Right lobe of liver (tissue), 6 donors: ENCODE results near the gene SLC30A2. TPM values are rescaled to one million over a fixed set of nuclear protein-coding genes. Genes with fewer than 3 reads are reported as not detected.

Experiments
- ATAC-seq, 4 donors: fragments of 200-7000 bp; cut with Tn5 transposase; one replicate each; pipeline ENCODE4 v1.9.1; 2020; ENCODE audit warnings: mild to moderate bottlenecking in 4 of 4, moderate library complexity in 4 of 4
- DNase-seq, 3 donors: peaks; one replicate each; pipeline ENCODE4 v3.0.0-alpha.2; 2020
- H3K27ac ChIP-seq, 3 donors: fragments of 200-600 bp; one replicate each; pipeline ENCODE4 v1.8.0; 2022
- H3K27me3 ChIP-seq, 2 donors: fragments of 200-600 bp; one replicate each; pipeline ENCODE4 v1.8.0; 2022
- H3K36me3 ChIP-seq, 4 donors: fragments of 200-600 bp; sonication (generic) in 1 of 4; one replicate each; pipeline versions ENCODE4 v1.5.1 to v1.8.0; 2017 to 2022; ENCODE audit warnings: control low read depth in 1 of 4
- H3K4me1 ChIP-seq, 4 donors: fragments of 200-600 bp; sonication (generic) in 1 of 4; one replicate each; pipeline versions ENCODE4 v1.5.1 to v1.8.0; 2017 to 2022; ENCODE audit warnings: control low read depth in 1 of 4
- H3K4me3 ChIP-seq, 3 donors: fragments of 200-600 bp; one replicate each; pipeline ENCODE4 v1.8.0; 2022
- H3K9me3 ChIP-seq, 4 donors: fragments of 200-600 bp; sonication (generic) in 1 of 4; one replicate each; pipeline versions ENCODE4 v1.5.1 to v1.8.0; 2017 to 2022; ENCODE audit warnings: control low read depth in 1 of 4
- POLR2A ChIP-seq: fragments of 450-650 bp; IDR thresholded peaks from one replicate; pipeline ENCODE4 v1.6.1; 2017; ENCODE audit warnings: antibody characterized with exemption, mild to moderate bottlenecking
- WGBS: methylation state at CpG from one replicate; pipeline ENCODE4 v1.1.6; 2018; ENCODE audit warnings: low coverage, low lambda C conversion rate; ENCODE audit not compliant: insufficient coverage; ENCODE audit errors: missing lambda C conversion rate; 5-methylcytosine and 5-hydroxymethylcytosine counted together
- intact Hi-C, 2 donors: fragments of 100-400 bp; cut with DNase I; formaldehyde crosslinking; loops; one replicate each; pipeline versions ENCODE4 v1.11.2 to v1.14.1; 2022
- total RNA-seq, 6 experiments: library from RNA; depleted of rRNA in 2 of 6; stranded (reverse); fragments of >200 nt in 2 of 6; fragmentation: NEBNext Ultra II Directional in 3 of 6; extraction: Animal tissue kit (Norgen Biotek cat#: 25700) in 3 of 6; gene quantifications; one replicate each; pipeline versions ENCODE4 v1.1.0 to v1.2.4, GENCODE V29; 2016 to 2023
- TF ChIP-seq, protein P1 (sequence below), 4 donors: fragments of 200-600 bp in 3 of 4; fragments of 450-650 bp in 1 of 4; IDR thresholded peaks; one replicate each; pipeline versions ENCODE4 v1.5.1 to v1.8.0; 2016 to 2022; ENCODE audit warnings: antibody characterized with exemption in 4 of 4, mild to moderate bottlenecking in 2 of 4
- donor health status: DM: no; HTN: yes; CAD: no.
- donor health status: DM: no; HTN: no; CAD: no.
- donor health status: DM: no; HTN: no; CAD: no.
- donor health status: DM: no; HTN: yes; CAD: no.
- donor health status: DM: no; HTN: yes; CAD: no.

SLC30A2 gene
- total RNA-seq, 6 experiments from 2014 or later: 0.07 to 0.31 (median 0.22) TPM; not detected in 1

DNA sequence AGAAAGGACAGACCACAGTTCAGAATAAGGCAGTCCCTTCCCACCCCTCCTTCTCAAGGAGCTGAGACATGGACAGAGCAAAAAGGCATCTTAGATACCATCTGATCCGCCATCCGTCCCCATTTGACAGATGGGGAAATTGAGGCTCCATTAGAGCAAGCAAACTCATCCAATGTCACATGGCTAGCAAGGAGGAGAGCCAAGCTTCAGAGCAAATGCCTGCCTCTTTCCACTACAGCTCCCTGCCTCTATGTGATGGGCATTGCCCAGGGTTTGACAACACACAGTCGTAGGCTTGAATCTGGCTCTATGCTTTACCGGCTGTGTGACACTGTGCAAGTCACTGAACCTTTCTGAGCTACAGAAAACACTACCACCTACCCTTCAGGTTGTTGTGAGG is 3.9 kb downstream of the SLC30A2 start:
- DNase-seq (no peak), ATAC-seq (no peak)
- Histone ChIP-seq H3K36me3 (no peaks in the 10 kb centered on the region), H3K4me3 (no peak overlapping the region), H3K27ac (no peak overlapping the region), H3K27me3 (peaks cover 6 to 21% of the 10 kb centered on the region in 2 donors), H3K9me3 (no peaks in the 10 kb centered on the region), H3K4me1 (peaks cover 0 to 11% (median 0%) of the 10 kb centered on the region in 4 donors)
- intact Hi-C loops: no loop called here
- TF ChIP-seq POLR2A: no peak
- TF ChIP-seq, protein P1, sequence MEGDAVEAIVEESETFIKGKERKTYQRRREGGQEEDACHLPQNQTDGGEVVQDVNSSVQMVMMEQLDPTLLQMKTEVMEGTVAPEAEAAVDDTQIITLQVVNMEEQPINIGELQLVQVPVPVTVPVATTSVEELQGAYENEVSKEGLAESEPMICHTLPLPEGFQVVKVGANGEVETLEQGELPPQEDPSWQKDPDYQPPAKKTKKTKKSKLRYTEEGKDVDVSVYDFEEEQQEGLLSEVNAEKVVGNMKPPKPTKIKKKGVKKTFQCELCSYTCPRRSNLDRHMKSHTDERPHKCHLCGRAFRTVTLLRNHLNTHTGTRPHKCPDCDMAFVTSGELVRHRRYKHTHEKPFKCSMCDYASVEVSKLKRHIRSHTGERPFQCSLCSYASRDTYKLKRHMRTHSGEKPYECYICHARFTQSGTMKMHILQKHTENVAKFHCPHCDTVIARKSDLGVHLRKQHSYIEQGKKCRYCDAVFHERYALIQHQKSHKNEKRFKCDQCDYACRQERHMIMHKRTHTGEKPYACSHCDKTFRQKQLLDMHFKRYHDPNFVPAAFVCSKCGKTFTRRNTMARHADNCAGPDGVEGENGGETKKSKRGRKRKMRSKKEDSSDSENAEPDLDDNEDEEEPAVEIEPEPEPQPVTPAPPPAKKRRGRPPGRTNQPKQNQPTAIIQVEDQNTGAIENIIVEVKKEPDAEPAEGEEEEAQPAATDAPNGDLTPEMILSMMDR (IDR thresholded peaks at IDR 0.05): no peak
- 0% methylated on average over 1 of the region's 4 CpGs for WGBS

DNA sequence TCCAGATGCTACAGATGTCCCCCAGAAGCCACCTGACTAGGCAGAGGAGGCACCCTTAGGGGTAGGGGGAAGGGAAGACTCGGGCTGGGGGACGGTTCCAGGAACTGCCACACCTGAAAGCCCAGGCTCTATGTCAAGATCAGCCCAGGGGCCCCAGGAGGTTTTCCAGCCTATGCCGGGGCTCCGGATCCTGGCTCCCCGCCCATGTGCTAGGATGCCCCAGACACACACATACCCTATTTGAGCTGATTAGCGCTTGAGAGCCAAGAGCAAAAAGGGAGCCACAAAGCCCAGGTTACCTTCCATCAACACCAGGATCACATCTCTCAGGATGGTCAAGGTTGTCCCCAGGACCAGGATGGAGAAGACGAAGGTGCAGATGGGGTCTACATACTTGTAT is 4.5 kb downstream of the SLC30A2 start:
- intact Hi-C loops: no loop called here
- Histone ChIP-seq H3K4me1 (peaks cover 0 to 10% (median 0%) of the 10 kb centered on the region in 4 donors), H3K4me3 (no peak overlapping the region), H3K9me3 (no peaks in the 10 kb centered on the region), H3K27me3 (peaks cover 4 to 15% of the 10 kb centered on the region in 2 donors), H3K36me3 (no peaks in the 10 kb centered on the region), H3K27ac (no peak overlapping the region)
- TF ChIP-seq, protein P1 (IDR thresholded peaks at IDR 0.05): no peak
- TF ChIP-seq POLR2A: no peak
- WGBS: 90% methylated on average over 2 of the region's 7 CpGs
- ATAC-seq: no peak
- DNase-seq: no peak

DNA sequence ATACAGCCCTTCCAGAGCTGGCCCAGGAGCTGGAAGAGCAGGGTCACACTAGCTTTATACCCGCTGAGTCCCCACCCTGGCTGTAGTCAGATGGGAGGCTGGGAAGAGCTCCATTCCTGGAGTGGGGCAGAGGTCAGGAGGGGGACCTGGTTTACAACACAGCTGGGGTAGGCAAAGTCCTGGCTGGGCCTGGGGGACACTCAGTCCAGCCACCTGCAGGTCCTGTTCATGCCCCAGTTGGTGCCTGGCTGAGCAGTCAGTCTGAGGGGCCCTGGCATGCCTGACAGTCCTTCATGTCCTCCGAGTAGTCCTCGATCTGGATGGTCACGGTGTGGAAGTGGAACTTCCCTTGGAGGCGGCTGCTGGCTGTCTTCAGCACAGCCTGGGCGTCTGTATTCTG is 7.0 kb downstream of the SLC30A2 start:
- no peaks in the 10 kb centered on the region for H3K36me3 ChIP-seq
- H3K27ac ChIP-seq: no peak overlapping the region
- ATAC-seq (no peak), DNase-seq (no peak)
- no peak overlapping the region for H3K4me3 ChIP-seq
- no CpG with 5 or more reads among the region's 6 CpGs for WGBS
- H3K9me3 ChIP-seq: no peaks in the 10 kb centered on the region
- intact Hi-C loops: loop anchor here in 1 of 2 donors (10.0 kb wide), 1 partner anchor 116 kb away; the partner anchor contains the start of gene FAM110D
- TF ChIP-seq, protein P1 (IDR thresholded peaks at IDR 0.05): no peak
- no peak for TF ChIP-seq POLR2A
- no peaks in the 10 kb centered on the region for H3K4me1 ChIP-seq
- no peaks in the 10 kb centered on the region for H3K27me3 ChIP-seq

DNA sequence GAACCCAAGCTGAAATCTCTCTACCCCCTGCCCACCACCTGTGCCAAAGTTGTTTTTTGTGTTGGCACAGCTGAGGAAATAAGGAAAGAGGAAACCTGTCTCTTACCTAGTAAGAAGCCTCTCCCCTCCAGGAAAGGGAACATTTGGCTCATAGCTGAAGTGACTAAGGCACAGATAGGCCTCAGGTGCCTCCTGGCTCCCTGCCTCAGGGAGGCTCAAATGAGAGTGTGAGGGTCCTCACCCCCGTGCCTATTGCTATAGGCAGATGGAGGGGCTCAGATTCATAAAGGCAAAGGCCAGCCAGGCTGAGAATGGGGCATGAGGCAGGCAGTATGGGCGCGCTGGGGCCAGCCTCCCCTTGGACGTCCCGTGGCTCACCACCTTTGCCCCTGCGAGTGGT is 7.4 kb downstream of the SLC30A2 start:
- H3K27me3 ChIP-seq: no peaks in the 10 kb centered on the region
- H3K36me3 ChIP-seq: no peaks in the 10 kb centered on the region
- no peaks in the 10 kb centered on the region for H3K9me3 ChIP-seq
- TF ChIP-seq, protein P1 (IDR thresholded peaks at IDR 0.05): no peak
- TF ChIP-seq POLR2A: no peak
- no peak for DNase-seq
- no peaks in the 10 kb centered on the region for H3K4me1 ChIP-seq
- intact Hi-C loops: loop anchor here in 1 of 2 donors (10.0 kb wide), 1 partner anchor 116 kb away; the partner anchor contains the start of gene FAM110D
- H3K4me3 ChIP-seq: no peak overlapping the region
- no peak for ATAC-seq
- H3K27ac ChIP-seq: no peak overlapping the region
- WGBS: 80% methylated on average over 5 of the region's 6 CpGs
